Neural progenitor cell (in vitro differentiated cells): ENCODE measurements around the gene LATS1.

Experiments used
- CTCF ChIP-seq: fragments of 200-600 bp; sonication (generic); IDR thresholded peaks from 2 replicates; pipeline ENCODE4 v1.5.1; 2017; ENCODE audit warnings: antibody characterized with exemption, mild to moderate bottlenecking
- EZH2 ChIP-seq: fragments of 200-600 bp; sonication (generic); IDR thresholded peaks from 2 replicates; pipeline ENCODE4 v1.6.1; 2017; ENCODE audit warnings: antibody characterized with exemption, mild to moderate bottlenecking, moderate library complexity
- EZH2phosphoT487 ChIP-seq: fragments of 200-600 bp; sonication (generic); IDR thresholded peaks from 2 replicates; pipeline ENCODE4 v1.6.1; 2017; ENCODE audit warnings: antibody characterized with exemption

GRCh38 chr6:149728499-149729234, 10.8 kb upstream of the LATS1 start:
- TF ChIP-seq CTCF (no peak), EZH2 (no peak), EZH2phosphoT487 (no peak)
